GM20000 (cell line): ENCODE data around the gene GALNTL6.

Experiments used
- DNase-seq: peaks from one replicate; pipeline ENCODE4 v3.0.0; 2012; ENCODE audit warnings: low spot score
- CTCF ChIP-seq: IDR thresholded peaks from 2 replicates; pipeline ENCODE4 v1.5.1; 2012; ENCODE audit warnings: mild to moderate bottlenecking, control low read depth; ENCODE audit errors: extremely low read depth, missing control alignments

The GALNTL6 gene

GRCh38 chr4:173051716-173052115 lies 1238.5 kb downstream of the GALNTL6 start:
- DNase-seq, result no peak
- TF ChIP-seq CTCF, result no peak

- no peak for TF ChIP-seq CTCF
- no peak for DNase-seq
Observed at GRCh38 chr4:173052439-173052838, 1239.2 kb downstream of the GALNTL6 start.

GRCh38 chr4:173056271-173056670 lies 1243.1 kb downstream of the GALNTL6 start:
- no peak for DNase-seq
- TF ChIP-seq CTCF, result no peak

- no peak for TF ChIP-seq CTCF
- no peak for DNase-seq
Observed at GRCh38 chr4:173056710-173057109, 1243.5 kb downstream of the GALNTL6 start.

- DNase-seq, result no peak
- TF ChIP-seq CTCF, result no peak
Observed at GRCh38 chr4:173057442-173057841, 1244.2 kb downstream of the GALNTL6 start.

GRCh38 chr4:173057901-173058300 lies 1244.7 kb downstream of the GALNTL6 start:
- TF ChIP-seq CTCF, result no peak
- DNase-seq, result no peak

GRCh38 chr4:173061160-173061559 lies 1248.0 kb downstream of the GALNTL6 start:
- DNase-seq, result no peak
- no peak for TF ChIP-seq CTCF

GRCh38 chr4:173073939-173074500 lies 1260.8 kb downstream of the GALNTL6 start:
- no peak for DNase-seq
- no peak for TF ChIP-seq CTCF
